Effector CD8-positive, alpha-beta T cell (primary cell): ENCODE measurements around the gene AP2A1.

ENCODE experiments used
- DNase-seq: peaks from one replicate; lab custom pipeline; 2025; lab: John Stamatoyannopoulos, UW

Gene AP2A1

GRCh38 chr19:49855676-49856573 is 89.1 kb downstream of the AP2A1 start:
- DNase-seq = no peak

GRCh38 chr19:49856574-49857021 is 89.8 kb downstream of the AP2A1 start:
- no peak for DNase-seq
